Endothelial cell of umbilical vein (primary cell): ENCODE measurements around the gene ARHGAP28. TPM values are rescaled to one million over a fixed set of nuclear protein-coding genes. Genes with fewer than 3 reads are reported as not detected.

Experiments
- BruUV-seq: library from RNA; stranded (reverse); fragments of 400-500 nt; replicated peaks from 2 replicates; lab custom pipeline; 2021; lab: Mats Ljungman, UMichigan
- CTCF ChIA-PET: fragments of 300-600, 350-600 bp; sonication (Branson Sonifier 250); formaldehyde crosslinking; loops from one replicate; lab custom pipeline; 2021; ENCODE audit warnings: antibody characterized with exemption, inconsistent platforms; lab: Charles Lee
- POLR2A ChIA-PET: fragments of 300-600, 350-600 bp; sonication (Branson Sonifier 250); formaldehyde crosslinking; loops from one replicate; lab custom pipeline; 2021; ENCODE audit warnings: antibody characterized with exemption, inconsistent platforms; lab: Charles Lee
- DNase-seq: peaks from one replicate; pipeline ENCODE4 v3.0.0-alpha.2; 2011; ENCODE audit warnings: low read depth, low spot score
- FAIRE-seq: peaks from 2 replicates; lab custom pipeline; 2011; peaks lifted over from hg19 to GRCh38; lab: Jason Lieb, UNC
- H2AFZ ChIP-seq: 2 replicates; pipeline ENCODE4 v1.6.0; 2012; ENCODE audit warnings: low read depth, low read length, control low read depth, inconsistent platforms
- H3K27ac ChIP-seq: 2 replicates; pipeline ENCODE4 v1.5.1; 2011; ENCODE audit warnings: low read depth, mild to moderate bottlenecking, control low read depth, low read length, moderate library complexity; ENCODE audit not compliant: insufficient read depth
- H3K27me3 ChIP-seq, 2 experiments: 2 replicates each; pipeline versions ENCODE4 v1.6.0 to v1.6.1; 2011; ENCODE audit warnings: low read length in 2 of 2, mixed read lengths in 1 of 2; ENCODE audit not compliant: control insufficient read depth in 2 of 2, insufficient read depth in 2 of 2
- H3K36me3 ChIP-seq, 2 experiments: 2 replicates in 1 of 2; 3 replicates in 1 of 2; pipeline ENCODE4 v1.5.1; 2011; ENCODE audit warnings: low read length in 2 of 2, mild to moderate bottlenecking in 1 of 2, moderate library complexity in 1 of 2; ENCODE audit not compliant: control insufficient read depth in 2 of 2, insufficient read depth in 2 of 2; ENCODE audit errors: extremely low read depth in 1 of 2
- H3K4me1 ChIP-seq: 3 replicates; pipeline ENCODE4 v1.5.1; 2011; ENCODE audit warnings: mild to moderate bottlenecking, low read length; ENCODE audit not compliant: control insufficient read depth, insufficient read depth; ENCODE audit errors: extremely low read depth
- H3K4me2 ChIP-seq: 2 replicates; pipeline ENCODE4 v1.6.1; 2011; ENCODE audit warnings: low read length, control low read depth, mixed read lengths; ENCODE audit not compliant: insufficient read depth
- H3K4me3 ChIP-seq, 3 experiments: fragments of 200-600 bp in 1 of 3; sonication (generic), shearing (Covaris generic) in 1 of 3; replicated peaks in 1 of 3; 2 replicates each; pipeline ENCODE4 v1.5.1; 2011 to 2016; ENCODE audit warnings: control low read depth in 3 of 3, low read length in 3 of 3, mild to moderate bottlenecking in 2 of 3, inconsistent platforms in 1 of 3, low read depth in 1 of 3, moderate library complexity in 1 of 3; ENCODE audit not compliant: insufficient read depth in 1 of 3
- H3K79me2 ChIP-seq: 2 replicates; pipeline ENCODE4 v1.6.0; 2012; ENCODE audit warnings: low read length, inconsistent platforms; ENCODE audit not compliant: control insufficient read depth, insufficient read depth
- H3K9ac ChIP-seq: replicated peaks from 2 replicates; pipeline ENCODE3; 2011; ENCODE audit warnings: low read length, control low read depth; ENCODE audit not compliant: insufficient read depth; ENCODE audit errors: extremely low read depth
- H3K9me1 ChIP-seq: replicated peaks from 3 replicates; pipeline ENCODE4 v1.6.0; 2011; ENCODE audit warnings: mild to moderate bottlenecking, low read length; ENCODE audit not compliant: control insufficient read depth, insufficient read depth; ENCODE audit errors: extremely low read depth
- H3K9me3 ChIP-seq: replicated peaks from 2 replicates; pipeline ENCODE4 v1.5.1; 2012; ENCODE audit warnings: low read length, inconsistent platforms; ENCODE audit not compliant: control insufficient read depth, insufficient read depth
- H4K20me1 ChIP-seq: replicated peaks from 2 replicates; pipeline ENCODE3; 2011; ENCODE audit warnings: mild to moderate bottlenecking, low read length; ENCODE audit not compliant: control insufficient read depth, insufficient read depth; ENCODE audit errors: extremely low read depth
- EZH2 ChIP-seq: IDR thresholded peaks from 2 replicates; pipeline ENCODE4 v1.6.1; 2012; ENCODE audit warnings: borderline replicate concordance, low read depth, mild to moderate bottlenecking, moderate library complexity, low read length, inconsistent platforms; ENCODE audit not compliant: severe bottlenecking
- FOS ChIP-seq: IDR thresholded peaks from 2 replicates; pipeline ENCODE4 v1.6.1; 2011; ENCODE audit warnings: mild to moderate bottlenecking, low read length, moderate library complexity, borderline replicate concordance; ENCODE audit not compliant: insufficient read depth
- GATA2 ChIP-seq: IDR thresholded peaks from 2 replicates; pipeline ENCODE4 v1.7.0; 2011; ENCODE audit warnings: low read depth, mild to moderate bottlenecking, moderate library complexity, mixed read lengths, low read length; ENCODE audit not compliant: insufficient read length, insufficient read depth
- JUN ChIP-seq: IDR thresholded peaks from 2 replicates; pipeline ENCODE4 v1.6.1; 2011; ENCODE audit warnings: borderline replicate concordance, low read depth; ENCODE audit not compliant: insufficient read length, insufficient read depth
- MYC ChIP-seq: IDR thresholded peaks from one replicate; pipeline ENCODE4 v1.6.1; 2011; ENCODE audit warnings: mild to moderate bottlenecking, low read depth, low read length
- POLR2A ChIP-seq: IDR thresholded peaks from 2 replicates; pipeline ENCODE4 v1.6.1; 2012; ENCODE audit warnings: low read depth, mild to moderate bottlenecking, control low read depth, low read length
- POLR2AphosphoS5 ChIP-seq: IDR thresholded peaks from 2 replicates; pipeline ENCODE4 v1.6.1; 2012; ENCODE audit warnings: low read depth, mild to moderate bottlenecking, control low read depth, low read length, moderate library complexity; ENCODE audit not compliant: insufficient read depth
- dilution Hi-C: fragments of 300-500 bp; cut with MboI; formaldehyde crosslinking; loops from one replicate; pipeline ENCODE4 v1.15.0; 2019; ENCODE audit warnings: low sequenced_read_pairs; ENCODE audit not compliant: extremely low pct_ligation_motif_present
- intact Hi-C: fragments of 100-400 bp; cut with micrococcal nuclease; formaldehyde crosslinking; loops from one replicate; pipeline ENCODE4 v1.10.0; 2022
- polyA plus RNA-seq, 4 experiments: library from polyadenylated mRNA; depleted of rRNA in 3 of 4; stranded (reverse) in 3 of 4; unstranded in 1 of 4; fragments of >200 nt; gene quantifications; 2 replicates each; pipeline versions ENCODE4 v1.2.1 to v1.2.3, GENCODE V29; 2011 to 2012; ENCODE audit warnings: missing spikeins in 1 of 4
- total RNA-seq: library from RNA; stranded (reverse); gene quantifications from 2 replicates; pipeline ENCODE4 v1.2.3, GENCODE V29; 2021
- TF ChIP-seq, protein P1 (sequence below), 2 donors: IDR thresholded peaks; 1 replicate in 1 of 2; 2 replicates in 1 of 2; pipeline ENCODE4 v1.5.1; 2011; ENCODE audit warnings: low read length in 2 of 2, mild to moderate bottlenecking in 2 of 2, moderate library complexity in 2 of 2, control low read depth in 1 of 2, inconsistent platforms in 1 of 2, low read depth in 1 of 2; ENCODE audit not compliant: insufficient read depth in 1 of 2; ENCODE audit errors: extremely low read depth in 1 of 2
- TF ChIP-seq, protein P2 (sequence below): IDR thresholded peaks from 2 replicates; pipeline ENCODE4 v1.6.1; 2011; ENCODE audit not compliant: insufficient read depth, insufficient read length

The ARHGAP28 gene
- total and polyA plus RNA-seq, 2 donors (not counting 3 experiments of a cell fraction or from before 2014, with no cell fraction given), result 3.8 to 23.4 TPM

DNA sequence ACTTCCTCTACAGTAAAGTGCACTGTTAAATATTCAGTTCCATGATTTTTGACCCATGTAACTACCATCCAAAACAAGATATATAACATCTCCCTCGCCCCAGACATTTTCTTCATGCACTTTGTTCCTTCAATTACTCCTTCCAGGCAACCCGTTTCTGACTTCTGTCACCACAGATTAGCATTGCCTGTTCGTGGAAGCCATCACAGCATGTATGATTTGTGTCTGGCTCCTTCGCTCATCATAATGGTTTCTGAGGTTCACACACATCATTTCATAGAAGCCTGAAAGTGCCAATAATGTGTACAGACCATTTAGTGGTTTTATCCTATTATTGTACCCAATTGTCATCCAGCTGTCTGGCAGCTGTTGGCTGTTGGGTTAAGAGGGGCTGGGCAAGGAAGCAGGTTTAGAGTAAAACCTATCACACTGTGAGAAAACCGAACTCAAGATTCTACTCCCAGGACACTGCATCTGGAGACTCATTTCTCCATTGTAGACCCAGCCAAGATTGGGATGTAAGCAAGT lies 16.1 kb downstream of the ARHGAP28 start:
- POLR2A ChIA-PET, result no interaction called here

More for the DNA sequence above, 16.1 kb downstream of the ARHGAP28 start:
- TF ChIP-seq, protein P1, sequence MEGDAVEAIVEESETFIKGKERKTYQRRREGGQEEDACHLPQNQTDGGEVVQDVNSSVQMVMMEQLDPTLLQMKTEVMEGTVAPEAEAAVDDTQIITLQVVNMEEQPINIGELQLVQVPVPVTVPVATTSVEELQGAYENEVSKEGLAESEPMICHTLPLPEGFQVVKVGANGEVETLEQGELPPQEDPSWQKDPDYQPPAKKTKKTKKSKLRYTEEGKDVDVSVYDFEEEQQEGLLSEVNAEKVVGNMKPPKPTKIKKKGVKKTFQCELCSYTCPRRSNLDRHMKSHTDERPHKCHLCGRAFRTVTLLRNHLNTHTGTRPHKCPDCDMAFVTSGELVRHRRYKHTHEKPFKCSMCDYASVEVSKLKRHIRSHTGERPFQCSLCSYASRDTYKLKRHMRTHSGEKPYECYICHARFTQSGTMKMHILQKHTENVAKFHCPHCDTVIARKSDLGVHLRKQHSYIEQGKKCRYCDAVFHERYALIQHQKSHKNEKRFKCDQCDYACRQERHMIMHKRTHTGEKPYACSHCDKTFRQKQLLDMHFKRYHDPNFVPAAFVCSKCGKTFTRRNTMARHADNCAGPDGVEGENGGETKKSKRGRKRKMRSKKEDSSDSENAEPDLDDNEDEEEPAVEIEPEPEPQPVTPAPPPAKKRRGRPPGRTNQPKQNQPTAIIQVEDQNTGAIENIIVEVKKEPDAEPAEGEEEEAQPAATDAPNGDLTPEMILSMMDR (IDR thresholded peaks at IDR 0.05; ENCODE audit: extremely low read depth in 1 of 2, insufficient read depth in 1 of 2, low read depth in 1 of 2, low read length in 2 of 2), result no peak
- TF ChIP-seq EZH2 (no peak), MYC (no peak), GATA2 (no peak), POLR2AphosphoS5 (no peak), POLR2A (no peak), FOS (no peak), JUN (no peak)
- TF ChIP-seq, protein P2, sequence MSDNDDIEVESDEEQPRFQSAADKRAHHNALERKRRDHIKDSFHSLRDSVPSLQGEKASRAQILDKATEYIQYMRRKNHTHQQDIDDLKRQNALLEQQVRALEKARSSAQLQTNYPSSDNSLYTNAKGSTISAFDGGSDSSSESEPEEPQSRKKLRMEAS, result no peak
- Histone ChIP-seq H3K27me3 (no peaks in the 10 kb centered on the region), H3K27ac (no peak overlapping the region), H3K9me3 (no peaks in the 10 kb centered on the region), H3K4me3 (no peak overlapping the region), H3K9me1 (no peaks in the 10 kb centered on the region), H3K36me3 (no peaks in the 10 kb centered on the region), H3K4me1 (peaks cover 26% of the 10 kb centered on the region), H3K9ac (no peak overlapping the region), H3K79me2 (no peaks in the 10 kb centered on the region), H2AFZ (no peak overlapping the region), H4K20me1 (no peaks in the 10 kb centered on the region), H3K4me2 (no peak overlapping the region)
- no TSS peak for BruUV-seq
- CTCF ChIA-PET, result no interaction called here
- DNase-seq, result no peak
- intact Hi-C loops, result loop anchor here (2.0 kb wide), 1 partner anchor 15 kb away; no protein-coding TSS in a partner anchor
- FAIRE-seq, result no peak
- dilution Hi-C loops, result no loop called here
